ENCODE measurements around the gene AFDN.

GRCh38 chr6:167973148-167973885, 146.6 kb downstream of the AFDN start:
- TF ChIP-seq CTCF (IDR thresholded peaks at IDR 0.05; ENCODE audit: insufficient read depth, low read length, poor library complexity, severe bottlenecking) (no peak), EZH2phosphoT487 (conservative IDR thresholded peaks at IDR 0.05; ENCODE audit: low read length) (no peak)

All from SU-DHL-6 (cell line).